ENCODE results near the gene GALK1.

DNA sequence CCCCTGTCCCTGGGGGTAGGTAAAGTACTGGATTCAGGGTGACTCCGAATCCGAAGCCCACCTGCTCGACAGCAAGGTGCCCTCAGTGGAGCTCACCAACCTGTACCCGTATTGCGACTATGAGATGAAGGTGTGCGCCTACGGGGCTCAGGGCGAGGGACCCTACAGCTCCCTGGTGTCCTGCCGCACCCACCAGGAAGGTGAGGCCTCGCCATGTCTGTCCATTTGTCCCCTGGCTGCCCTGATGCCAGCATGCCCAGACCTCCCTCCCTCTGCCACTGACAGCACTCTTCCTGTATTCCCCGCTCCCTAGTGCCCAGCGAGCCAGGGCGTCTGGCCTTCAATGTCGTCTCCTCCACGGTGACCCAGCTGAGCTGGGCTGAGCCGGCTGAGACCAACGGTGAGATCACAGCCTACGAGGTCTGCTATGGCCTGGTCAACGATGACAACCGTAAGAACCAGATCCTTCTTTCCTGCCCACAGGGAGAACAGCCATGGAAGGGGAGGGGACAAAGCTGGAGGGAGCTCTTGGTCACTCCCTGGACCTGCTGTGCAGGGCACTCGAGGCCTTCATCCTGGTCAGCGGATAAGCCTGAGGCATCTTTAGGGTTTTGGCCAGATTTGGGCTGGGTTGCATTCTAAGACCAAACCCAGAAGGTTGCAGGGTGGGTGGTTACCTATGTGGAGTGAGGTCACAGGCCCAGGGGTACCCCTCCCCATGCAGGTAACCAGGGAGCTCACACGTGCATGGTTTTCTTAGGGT is 14.2 kb downstream of the GALK1 start:
- no peak for TF ChIP-seq POLR3A (IDR thresholded peaks at IDR 0.05; ENCODE audit: borderline replicate concordance, extremely low read depth, insufficient read depth, insufficient read length)
- TF ChIP-seq EZH2 (IDR thresholded peaks at IDR 0.05; ENCODE audit: borderline replicate concordance, low read depth, low read length): no peak
- TF ChIP-seq CHCHD3 (CRISPR knock-in tag; IDR thresholded peaks at IDR 0.05): no peak
- TF ChIP-seq, protein P1, sequence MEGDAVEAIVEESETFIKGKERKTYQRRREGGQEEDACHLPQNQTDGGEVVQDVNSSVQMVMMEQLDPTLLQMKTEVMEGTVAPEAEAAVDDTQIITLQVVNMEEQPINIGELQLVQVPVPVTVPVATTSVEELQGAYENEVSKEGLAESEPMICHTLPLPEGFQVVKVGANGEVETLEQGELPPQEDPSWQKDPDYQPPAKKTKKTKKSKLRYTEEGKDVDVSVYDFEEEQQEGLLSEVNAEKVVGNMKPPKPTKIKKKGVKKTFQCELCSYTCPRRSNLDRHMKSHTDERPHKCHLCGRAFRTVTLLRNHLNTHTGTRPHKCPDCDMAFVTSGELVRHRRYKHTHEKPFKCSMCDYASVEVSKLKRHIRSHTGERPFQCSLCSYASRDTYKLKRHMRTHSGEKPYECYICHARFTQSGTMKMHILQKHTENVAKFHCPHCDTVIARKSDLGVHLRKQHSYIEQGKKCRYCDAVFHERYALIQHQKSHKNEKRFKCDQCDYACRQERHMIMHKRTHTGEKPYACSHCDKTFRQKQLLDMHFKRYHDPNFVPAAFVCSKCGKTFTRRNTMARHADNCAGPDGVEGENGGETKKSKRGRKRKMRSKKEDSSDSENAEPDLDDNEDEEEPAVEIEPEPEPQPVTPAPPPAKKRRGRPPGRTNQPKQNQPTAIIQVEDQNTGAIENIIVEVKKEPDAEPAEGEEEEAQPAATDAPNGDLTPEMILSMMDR (IDR thresholded peaks at IDR 0.05 in 2 of 3, conservative IDR thresholded peaks at IDR 0.05 in 1 of 3; ENCODE audit: insufficient read depth in 2 of 3, low read depth in 1 of 3, low read length in 3 of 3): no peak
- TF ChIP-seq MAFF (IDR thresholded peaks at IDR 0.05; ENCODE audit: low read length): no peak
- TF ChIP-seq, protein P2, sequence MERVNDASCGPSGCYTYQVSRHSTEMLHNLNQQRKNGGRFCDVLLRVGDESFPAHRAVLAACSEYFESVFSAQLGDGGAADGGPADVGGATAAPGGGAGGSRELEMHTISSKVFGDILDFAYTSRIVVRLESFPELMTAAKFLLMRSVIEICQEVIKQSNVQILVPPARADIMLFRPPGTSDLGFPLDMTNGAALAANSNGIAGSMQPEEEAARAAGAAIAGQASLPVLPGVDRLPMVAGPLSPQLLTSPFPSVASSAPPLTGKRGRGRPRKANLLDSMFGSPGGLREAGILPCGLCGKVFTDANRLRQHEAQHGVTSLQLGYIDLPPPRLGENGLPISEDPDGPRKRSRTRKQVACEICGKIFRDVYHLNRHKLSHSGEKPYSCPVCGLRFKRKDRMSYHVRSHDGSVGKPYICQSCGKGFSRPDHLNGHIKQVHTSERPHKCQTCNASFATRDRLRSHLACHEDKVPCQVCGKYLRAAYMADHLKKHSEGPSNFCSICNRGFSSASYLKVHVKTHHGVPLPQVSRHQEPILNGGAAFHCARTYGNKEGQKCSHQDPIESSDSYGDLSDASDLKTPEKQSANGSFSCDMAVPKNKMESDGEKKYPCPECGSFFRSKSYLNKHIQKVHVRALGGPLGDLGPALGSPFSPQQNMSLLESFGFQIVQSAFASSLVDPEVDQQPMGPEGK (CRISPR knock-in tag; IDR thresholded peaks at IDR 0.05; ENCODE audit: borderline replicate concordance): no peak
- TF ChIP-seq DDX20 (tag; IDR thresholded peaks at IDR 0.05; ENCODE audit: low read depth): no peak
- no peak for TF ChIP-seq ZNF217 (CRISPR knock-in tag; IDR thresholded peaks at IDR 0.05)

All from K562 (cell line).